ENCODE measurements around the gene OR56A5.

DNA sequence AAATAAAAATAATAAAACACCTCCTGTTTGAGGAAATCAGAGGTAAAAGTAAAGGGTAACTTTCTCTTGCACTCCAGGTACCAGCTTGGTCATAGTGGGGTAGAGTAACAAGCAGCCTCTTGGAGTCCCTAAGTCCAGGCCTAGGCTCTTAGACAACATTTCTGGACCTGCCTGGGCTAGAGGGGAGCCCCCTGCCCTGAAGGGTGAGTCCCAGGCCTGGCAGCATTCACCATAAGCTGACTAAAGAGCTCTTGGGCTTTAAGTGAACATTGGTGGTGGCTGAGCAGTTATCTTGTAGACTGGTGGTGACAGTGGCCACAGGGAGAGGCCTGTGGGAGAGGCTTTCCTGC lies 44.9 kb downstream of the OR56A5 start:
- TF ChIP-seq, protein P1, sequence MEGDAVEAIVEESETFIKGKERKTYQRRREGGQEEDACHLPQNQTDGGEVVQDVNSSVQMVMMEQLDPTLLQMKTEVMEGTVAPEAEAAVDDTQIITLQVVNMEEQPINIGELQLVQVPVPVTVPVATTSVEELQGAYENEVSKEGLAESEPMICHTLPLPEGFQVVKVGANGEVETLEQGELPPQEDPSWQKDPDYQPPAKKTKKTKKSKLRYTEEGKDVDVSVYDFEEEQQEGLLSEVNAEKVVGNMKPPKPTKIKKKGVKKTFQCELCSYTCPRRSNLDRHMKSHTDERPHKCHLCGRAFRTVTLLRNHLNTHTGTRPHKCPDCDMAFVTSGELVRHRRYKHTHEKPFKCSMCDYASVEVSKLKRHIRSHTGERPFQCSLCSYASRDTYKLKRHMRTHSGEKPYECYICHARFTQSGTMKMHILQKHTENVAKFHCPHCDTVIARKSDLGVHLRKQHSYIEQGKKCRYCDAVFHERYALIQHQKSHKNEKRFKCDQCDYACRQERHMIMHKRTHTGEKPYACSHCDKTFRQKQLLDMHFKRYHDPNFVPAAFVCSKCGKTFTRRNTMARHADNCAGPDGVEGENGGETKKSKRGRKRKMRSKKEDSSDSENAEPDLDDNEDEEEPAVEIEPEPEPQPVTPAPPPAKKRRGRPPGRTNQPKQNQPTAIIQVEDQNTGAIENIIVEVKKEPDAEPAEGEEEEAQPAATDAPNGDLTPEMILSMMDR (IDR thresholded peaks at IDR 0.05) = no peak
- no peak for TF ChIP-seq POLR2A (IDR thresholded peaks at IDR 0.05)

All from stomach (tissue), 4 donors.